Activated CD4-positive, alpha-beta T cell treated with anti-CD3 and anti-CD28 coated beads, Interleukin-2, amount 50 U/mL, for 24 hours (primary cell): ENCODE measurements around the gene ACTN4.
"Not testable (repeated sequence)": the region's sequence is repeated elsewhere in the genome, so short reads cannot be mapped to it uniquely, and the experiment has no call there.

Experiments
- DNase-seq, 2 donors: peaks; one replicate each; pipeline ENCODE4 v3.0.0-alpha.2; 2020; ENCODE audit warnings: low read depth in 1 of 2, low spot score in 1 of 2

ACTN4 gene

GRCh38 chr19:38735257-38735686 lies 87.8 kb downstream of the ACTN4 start:
- no peak for DNase-seq

DNA sequence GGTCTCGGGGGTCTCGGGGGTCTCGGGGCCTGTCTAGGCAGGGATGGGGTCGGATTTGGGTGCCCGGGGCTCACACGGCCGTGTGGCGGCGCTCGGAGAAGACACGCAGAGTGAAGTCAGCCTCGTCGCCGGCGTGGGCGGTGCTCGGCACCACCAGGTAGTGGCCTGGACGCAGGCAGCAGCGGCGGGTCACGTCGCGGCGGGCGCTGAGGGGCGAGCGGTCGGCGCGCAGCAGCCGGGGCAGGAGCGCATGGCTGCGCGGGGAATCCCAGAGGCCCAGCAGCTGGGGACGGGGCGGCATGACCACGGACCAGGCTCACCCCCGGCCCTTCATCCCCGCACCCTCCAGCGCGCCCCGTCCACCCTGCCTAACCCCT lies 88.6 kb downstream of the ACTN4 start:
- DNase-seq, result no peak

- peak in 1 of 2 donors; percentile 35 for DNase-seq
Observed at GRCh38 chr19:38736413-38737280, 89.2 kb downstream of the ACTN4 start.

DNA sequence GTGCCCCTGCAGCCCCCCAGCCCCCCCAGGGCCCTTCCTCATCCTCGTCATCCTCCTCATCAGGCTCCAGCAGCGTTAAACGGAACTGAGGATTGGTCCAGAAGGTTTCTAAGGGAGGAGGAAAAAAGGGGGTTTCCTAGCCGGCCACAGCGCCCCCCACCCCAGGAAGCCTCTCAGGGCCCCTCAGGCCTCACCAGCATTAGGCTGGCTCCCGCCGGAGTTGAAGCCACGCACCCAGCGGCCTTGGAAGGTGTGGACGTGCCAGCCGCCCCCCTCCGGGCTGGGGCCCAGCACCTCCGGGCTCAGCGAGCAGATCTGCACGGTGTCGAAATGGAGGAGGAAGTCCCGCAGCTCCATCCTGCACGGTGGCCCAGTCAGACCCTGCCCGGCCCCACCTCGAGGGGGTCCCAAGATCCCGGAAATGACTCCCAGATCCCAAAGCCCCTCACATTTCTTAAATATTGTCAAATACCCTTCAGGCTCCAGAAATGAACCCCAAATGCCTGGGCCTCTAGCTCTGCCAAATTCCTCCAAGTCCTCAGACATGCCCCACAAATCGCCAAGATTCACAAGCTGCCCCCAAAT lies 89.9 kb downstream of the ACTN4 start:
- no peak for DNase-seq

GRCh38 chr19:38737921-38738737 lies 90.7 kb downstream of the ACTN4 start:
- no peak for DNase-seq

- no peak for DNase-seq
Observed at GRCh38 chr19:38739440-38740256, 92.2 kb downstream of the ACTN4 start.

- no peak for DNase-seq
Observed at GRCh38 chr19:38740257-38740592, 92.8 kb downstream of the ACTN4 start.

- DNase-seq, result no peak
Observed at GRCh38 chr19:38740932-38741331, 93.5 kb downstream of the ACTN4 start.

DNA sequence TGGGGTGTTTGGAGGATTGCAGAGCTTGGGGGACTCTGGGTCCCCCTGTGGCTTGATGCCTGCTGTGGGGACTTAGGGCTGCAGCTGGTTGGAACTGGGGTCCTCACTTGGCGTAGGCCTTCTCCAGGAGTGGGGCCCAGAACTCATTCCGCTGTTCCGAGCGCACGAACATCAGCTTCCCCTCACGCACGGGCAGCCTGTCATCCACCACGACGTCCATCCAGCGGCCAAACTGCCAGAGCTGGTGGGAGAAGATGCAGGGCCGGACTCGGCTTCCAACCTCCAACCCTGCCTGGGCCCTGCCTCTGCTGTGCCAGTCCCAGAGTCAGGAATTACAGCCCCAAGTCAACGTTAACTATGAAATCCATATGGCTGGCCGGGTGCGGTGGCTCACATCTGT lies 94.2 kb downstream of the ACTN4 start:
- DNase-seq, result no peak

DNA sequence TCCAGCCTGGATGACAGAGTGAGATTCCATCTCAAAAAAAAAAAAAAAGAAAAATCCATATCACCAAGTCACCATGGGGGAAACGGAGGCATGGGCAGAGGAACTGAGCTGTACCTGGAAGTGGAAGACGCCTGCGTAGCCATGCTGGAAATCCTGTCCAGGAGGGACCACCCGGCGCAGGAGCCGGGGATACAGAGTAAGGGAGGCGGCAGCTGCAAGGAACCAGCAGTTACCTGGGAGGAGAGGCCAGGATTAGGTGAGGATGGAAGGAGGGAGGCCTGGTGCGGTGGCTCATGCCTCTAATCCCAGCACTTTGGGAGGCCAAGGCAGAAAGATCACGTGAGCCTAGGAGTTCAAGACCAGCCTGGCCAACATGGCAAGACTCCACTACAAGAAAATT lies 94.8 kb downstream of the ACTN4 start:
- DNase-seq, result no peak

- DNase-seq, result no peak
Observed at GRCh38 chr19:38742906-38743305, 95.5 kb downstream of the ACTN4 start.

DNA sequence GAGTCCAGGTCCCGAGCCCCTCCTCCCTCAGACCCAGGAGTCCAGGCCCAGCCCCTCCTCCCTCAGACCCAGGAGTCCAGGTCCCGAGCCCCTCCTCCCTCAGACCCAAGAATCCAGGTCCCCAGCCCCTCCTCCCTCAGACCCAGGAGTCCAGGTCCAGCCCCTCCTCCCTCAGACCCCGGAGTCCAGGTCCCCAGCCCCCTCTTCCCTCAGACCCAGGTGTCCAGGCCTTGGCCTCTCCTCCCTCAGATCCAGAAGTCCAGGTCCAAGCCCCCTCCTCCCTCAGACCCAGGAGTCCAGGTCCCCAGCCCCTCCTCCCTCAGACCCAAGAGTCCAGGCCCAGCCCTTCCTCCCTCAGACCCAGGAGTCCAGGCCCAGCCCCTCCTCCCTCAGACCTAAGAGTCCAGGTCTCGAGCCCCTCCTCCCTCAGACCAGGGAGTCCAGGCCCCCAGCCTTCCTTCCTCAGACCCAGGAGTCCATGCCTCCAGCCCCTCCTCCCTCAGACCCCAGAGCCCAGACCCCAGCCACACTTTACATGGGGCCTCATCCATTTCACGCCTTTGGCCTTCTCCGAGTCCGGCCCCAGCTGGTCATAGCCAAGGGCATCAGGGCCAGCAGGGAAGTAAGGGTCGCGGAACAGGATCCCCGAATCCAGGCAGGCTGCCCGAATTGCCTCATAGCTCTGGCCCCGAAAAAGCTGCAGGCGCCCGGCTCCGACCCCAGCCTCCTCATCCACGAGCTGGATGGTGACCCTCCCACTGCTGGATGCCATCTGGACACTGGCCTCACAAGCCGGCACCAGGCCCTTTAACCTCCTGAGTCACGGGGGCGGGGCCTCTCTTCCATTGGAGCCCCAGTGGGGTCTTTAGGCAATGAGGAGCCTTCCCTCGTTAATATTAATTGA lies 96.2 kb downstream of the ACTN4 start:
- DNase-seq, result no peak

DNA sequence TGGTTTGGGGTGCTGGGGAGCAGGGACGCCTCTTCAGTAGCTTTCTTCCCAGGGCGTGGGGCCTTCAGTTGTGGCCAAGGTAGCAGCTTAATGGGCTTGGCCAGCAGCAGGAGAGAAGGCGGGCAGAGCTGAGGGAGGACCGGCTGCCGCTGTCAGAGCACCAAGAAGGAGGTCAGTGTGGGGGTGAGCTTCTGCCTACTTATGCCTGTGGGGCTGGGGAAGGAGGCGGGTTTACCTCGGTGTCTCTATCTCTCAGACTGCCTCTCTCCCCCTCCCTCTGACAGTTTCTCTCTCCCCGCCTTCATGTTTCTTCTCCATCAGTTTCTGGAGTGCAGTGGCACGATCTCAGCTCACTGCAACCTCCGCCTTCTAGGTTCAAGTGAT lies 96.8 kb downstream of the ACTN4 start, which contains the start of gene CAPN12:
Gene CAPN12 (minus strand): TSS at position 177 of the 384 bp plus-strand sequence. CDS start 309 bp downstream, outside the sequence.
- no peak for DNase-seq

GRCh38 chr19:38744874-38745273 lies 97.4 kb downstream of the ACTN4 start:
- no peak for DNase-seq

DNA sequence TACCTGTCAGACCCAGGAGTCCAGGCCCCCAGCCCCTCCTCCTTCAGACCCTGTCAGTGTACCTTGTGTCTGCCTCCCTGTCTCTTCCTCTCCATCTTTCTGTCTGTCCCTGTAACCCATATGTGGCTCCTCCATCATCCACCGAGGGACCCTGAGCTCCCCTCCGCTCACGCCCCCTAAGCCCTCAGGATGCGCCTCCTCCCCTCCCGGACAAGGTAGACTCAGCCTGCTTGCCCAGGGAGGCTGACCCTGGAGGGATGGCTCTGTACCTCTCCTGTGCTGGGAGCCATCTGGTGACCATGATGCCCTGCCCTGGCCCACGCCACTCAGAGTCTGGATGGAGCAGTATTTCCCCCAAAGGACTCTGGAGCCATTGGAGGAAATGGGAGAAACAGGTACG lies 97.9 kb downstream of the ACTN4 start:
- no peak for DNase-seq

DNA sequence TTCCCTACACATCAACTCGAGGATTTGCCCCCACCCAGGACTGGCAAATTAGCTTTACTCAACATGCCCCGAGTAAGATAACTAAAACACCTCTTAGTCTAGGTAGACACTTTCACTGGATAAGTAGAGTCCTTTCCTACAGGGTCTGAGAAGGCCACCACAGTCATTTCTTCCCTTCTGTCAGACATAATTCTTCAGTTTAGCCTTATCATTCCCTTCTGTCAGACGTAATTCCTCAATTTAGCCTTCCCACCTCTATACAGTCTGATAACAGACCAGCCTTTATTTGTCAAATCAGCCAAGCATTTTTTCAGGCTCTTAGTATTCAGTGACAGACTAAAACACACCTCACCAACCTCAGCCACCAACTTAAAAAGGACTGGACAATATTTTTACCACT lies 106.3 kb downstream of the ACTN4 start:
- not testable (repeated sequence) for DNase-seq

DNA sequence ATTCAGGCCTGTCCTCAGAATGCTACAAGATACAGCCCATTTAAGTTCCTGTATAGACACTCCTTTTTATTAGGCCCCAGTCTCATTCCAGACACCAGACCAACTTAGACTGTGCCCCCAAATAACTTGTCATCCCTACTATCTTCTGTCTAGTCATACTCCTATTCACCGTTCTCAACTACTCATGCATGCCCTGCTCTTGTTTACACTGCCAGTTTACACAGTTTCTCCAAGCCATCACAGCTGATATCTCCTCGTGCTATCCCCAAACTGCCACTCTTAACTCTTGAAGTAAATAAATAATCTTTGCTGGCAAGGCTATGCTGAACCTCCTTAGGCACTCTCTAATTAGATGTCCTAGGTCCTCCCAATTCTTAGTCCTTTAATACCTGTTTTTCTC lies 106.7 kb downstream of the ACTN4 start:
- DNase-seq, result not testable (repeated sequence)

DNA sequence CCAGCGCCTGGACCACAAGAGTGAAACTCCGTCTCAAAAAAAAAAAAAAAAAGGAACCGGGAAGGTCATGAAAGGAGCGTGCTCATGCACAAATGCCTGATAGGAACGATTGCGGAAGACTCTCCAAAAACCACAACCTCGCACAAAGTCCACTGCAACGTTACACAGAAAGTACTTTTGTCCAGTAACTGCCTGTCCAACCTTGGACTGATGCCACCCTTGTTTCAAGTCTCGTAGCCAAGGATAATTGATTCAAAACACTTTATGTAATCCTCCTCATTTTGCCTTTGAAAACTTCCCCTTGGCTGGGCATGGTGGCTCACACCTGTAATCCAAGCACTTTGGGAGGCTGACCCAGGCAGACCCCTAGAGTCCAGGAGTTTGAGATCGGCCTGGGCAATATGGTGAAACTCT lies 112.1 kb downstream of the ACTN4 start:
- DNase-seq, result no peak

DNA sequence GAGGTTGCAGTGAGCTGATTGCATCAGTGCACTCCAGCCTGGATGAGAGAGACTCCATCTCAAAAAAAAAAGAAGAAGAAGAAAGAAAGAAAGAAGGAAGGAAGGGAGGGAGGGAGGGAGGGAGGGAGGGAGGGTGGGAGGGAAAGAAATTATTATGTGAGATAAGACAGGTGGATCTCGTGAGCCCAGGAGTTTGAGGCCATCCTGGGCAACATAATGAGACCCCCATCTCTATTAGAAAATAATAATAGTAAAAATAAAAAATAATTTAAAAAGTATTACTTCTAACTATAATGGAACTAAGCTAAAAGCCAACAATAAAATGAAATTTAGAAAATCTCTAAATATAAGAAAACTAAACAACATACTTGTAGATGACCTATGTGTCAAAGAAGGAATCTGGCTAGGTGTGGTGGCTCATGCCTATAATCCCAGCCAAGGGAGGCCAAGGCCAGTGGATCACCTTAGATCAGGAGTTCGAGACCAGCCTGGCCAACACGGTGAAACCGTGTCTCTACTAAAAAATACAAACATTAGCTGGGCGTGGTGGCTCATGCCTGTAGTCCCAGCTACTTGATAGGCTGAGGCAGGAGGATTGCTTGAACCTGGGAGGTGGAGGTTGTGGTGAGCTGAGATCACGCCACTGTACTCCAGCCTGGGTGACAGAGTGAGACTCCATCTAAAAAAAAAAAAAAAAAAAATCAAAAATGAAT lies 113.5 kb downstream of the ACTN4 start:
- not testable (repeated sequence) for DNase-seq
